ENCODE data around the gene EBF4.

Gene EBF4

DNA sequence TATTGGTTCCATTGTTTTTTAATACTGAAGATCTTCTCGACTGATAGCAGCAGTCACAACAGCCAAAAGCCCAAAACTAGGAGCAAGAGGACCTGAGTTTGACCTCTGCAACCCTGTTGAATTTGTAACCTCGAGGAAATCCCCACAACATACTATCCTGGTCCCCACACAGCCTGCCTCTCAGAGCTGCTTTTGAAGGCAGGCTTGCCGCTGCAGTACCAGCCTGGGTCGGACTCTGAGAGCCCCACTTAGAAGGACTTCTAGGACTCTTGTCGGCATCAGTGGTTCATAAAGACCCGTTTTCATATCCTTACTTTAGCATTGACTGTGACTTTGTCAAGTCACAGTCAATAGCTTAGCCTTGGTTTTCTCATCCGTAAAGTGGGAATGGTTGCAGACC, 49.3 kb downstream of the EBF4 start:
- Histone ChIP-seq H3K4me1 (ENCODE audit: control insufficient read depth in 2 of 2, insufficient read depth in 2 of 2, low read length in 2 of 2) (no peaks in the 10 kb centered on the region), H3K27me3 (ENCODE audit: control insufficient read depth in 2 of 2, insufficient read depth in 2 of 2, low read length in 2 of 2) (peaks cover 0 to 4% of the 10 kb centered on the region in 2 donors), H3K4me3 (ENCODE audit: low read length in 2 of 2) (no peak overlapping the region), H3K9ac (ENCODE audit: low read depth in 1 of 2, low read length in 2 of 2) (no peak overlapping the region), H3K9me3 (ENCODE audit: control insufficient read depth in 2 of 2, low read length in 2 of 2) (no peaks in the 10 kb centered on the region), H3K27ac (ENCODE audit: low read depth in 2 of 2, low read length in 2 of 2) (no peak overlapping the region), H3K36me3 (ENCODE audit: control insufficient read depth in 2 of 2, insufficient read depth in 2 of 2, low read length in 2 of 2) (no peaks in the 10 kb centered on the region)

DNA sequence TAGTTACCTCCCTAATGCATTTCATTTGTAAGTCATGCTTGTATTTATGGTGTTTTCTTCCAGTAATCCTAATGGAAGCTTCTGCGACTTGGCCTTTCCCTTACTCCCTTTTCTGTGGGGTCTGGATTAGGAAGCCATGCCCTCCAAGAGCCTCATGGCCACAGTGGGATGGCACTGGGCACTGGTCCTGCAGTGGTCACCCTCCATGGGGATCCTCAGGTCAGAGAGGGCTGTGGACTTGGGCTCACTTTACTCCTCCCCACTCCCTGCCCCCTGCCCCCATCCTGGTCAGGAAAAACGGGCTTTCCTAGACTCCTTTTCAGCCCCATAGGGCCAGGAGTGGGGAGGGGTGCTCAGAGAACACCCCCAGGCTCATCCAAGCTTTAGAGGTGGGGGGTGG, 49.9 kb downstream of the EBF4 start:
- H3K27me3 ChIP-seq (ENCODE audit: control insufficient read depth in 2 of 2, insufficient read depth in 2 of 2, low read length in 2 of 2), result peaks cover 0 to 4% of the 10 kb centered on the region in 2 donors
- no peaks in the 10 kb centered on the region for H3K4me1 ChIP-seq (ENCODE audit: control insufficient read depth in 2 of 2, insufficient read depth in 2 of 2, low read length in 2 of 2)
- no peaks in the 10 kb centered on the region for H3K9me3 ChIP-seq (ENCODE audit: control insufficient read depth in 2 of 2, low read length in 2 of 2)
- no peak overlapping the region for H3K4me3 ChIP-seq (ENCODE audit: low read length in 2 of 2)
- H3K9ac ChIP-seq (ENCODE audit: low read depth in 1 of 2, low read length in 2 of 2), result no peak overlapping the region
- no peak overlapping the region for H3K27ac ChIP-seq (ENCODE audit: low read depth in 2 of 2, low read length in 2 of 2)
- H3K36me3 ChIP-seq (ENCODE audit: control insufficient read depth in 2 of 2, insufficient read depth in 2 of 2, low read length in 2 of 2), result no peaks in the 10 kb centered on the region

DNA sequence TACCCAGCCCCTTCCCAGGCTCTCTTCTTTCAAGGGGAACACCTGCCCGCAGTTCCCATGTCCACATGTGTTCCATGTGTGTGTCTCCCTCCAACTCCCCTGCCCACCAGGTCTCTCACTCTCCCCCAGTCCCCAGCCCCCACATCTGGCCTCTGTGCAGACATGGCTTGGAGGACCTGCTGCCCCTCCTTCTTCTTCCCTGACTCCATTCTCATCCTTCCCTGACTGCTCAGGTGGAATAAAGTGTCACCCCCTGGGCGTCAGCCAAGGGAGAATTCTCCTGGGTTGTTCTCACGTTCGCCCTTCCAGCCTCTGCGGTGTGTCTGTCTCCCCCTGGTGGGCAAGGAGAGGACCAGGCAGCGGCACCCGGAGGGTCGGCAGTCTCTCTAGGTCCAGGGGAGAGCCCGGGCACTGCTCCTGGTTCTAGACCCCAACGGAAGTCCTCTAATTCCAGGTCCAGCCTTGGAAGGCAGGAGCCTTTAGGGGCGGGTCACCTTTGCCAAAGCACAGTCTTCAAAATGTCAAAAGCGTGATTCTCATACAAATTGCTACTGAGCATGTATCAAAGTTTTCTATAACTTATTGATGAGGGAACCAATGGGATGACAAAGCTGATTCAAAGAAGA, 50.5 kb downstream of the EBF4 start:
- Histone ChIP-seq H3K4me1 (ENCODE audit: control insufficient read depth in 2 of 2, insufficient read depth in 2 of 2, low read length in 2 of 2) (no peaks in the 10 kb centered on the region), H3K27ac (ENCODE audit: low read depth in 2 of 2, low read length in 2 of 2) (no peak overlapping the region), H3K9ac (ENCODE audit: low read depth in 1 of 2, low read length in 2 of 2) (no peak overlapping the region), H3K36me3 (ENCODE audit: control insufficient read depth in 2 of 2, insufficient read depth in 2 of 2, low read length in 2 of 2) (no peaks in the 10 kb centered on the region), H3K4me3 (ENCODE audit: low read length in 2 of 2) (no peak overlapping the region), H3K27me3 (ENCODE audit: control insufficient read depth in 2 of 2, insufficient read depth in 2 of 2, low read length in 2 of 2) (peaks cover 0 to 4% of the 10 kb centered on the region in 2 donors), H3K9me3 (ENCODE audit: control insufficient read depth in 2 of 2, low read length in 2 of 2) (no peaks in the 10 kb centered on the region)

DNA sequence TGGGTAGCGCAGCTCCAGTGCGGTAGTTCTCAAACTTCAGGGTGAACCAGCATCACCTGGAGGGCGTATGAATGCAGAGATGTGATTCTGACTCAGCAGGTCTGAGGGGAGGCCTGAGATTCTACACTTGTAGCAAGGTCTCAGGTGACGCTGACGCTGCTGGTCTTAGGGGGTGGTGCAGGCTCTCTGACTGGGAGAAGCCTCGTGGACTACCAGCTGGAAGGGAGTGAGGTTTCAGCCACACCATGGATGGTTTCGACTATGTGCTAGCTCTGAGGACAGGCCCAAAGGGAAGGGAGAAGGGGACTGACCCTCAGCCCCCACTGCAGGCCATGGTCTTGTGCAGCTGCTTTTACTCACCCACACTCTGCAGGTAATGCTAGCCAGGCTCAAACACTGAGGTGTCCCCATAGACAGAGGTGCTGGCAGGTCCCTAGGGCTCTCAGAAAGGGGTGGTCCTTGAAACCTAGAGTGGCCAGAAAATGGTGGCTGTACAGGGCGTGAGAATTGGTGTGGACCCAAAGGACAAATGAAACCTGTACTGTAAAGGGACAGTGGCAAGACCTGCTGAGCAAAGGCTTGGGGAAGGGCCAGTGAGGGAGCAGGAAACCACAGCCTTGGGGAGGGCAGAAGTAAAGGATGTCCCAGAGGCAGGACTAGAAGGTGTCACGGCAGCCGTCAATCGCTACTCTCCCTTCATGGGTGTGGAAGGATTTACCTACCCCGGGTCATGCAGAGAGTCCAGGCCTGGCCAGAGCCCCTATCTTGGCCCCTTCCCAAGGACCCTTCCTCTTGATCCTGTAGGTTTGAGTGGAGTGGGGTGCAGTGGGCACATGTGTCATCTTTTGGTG, 52.7 kb downstream of the EBF4 start:
- Histone ChIP-seq H3K27me3 (ENCODE audit: control insufficient read depth in 2 of 2, insufficient read depth in 2 of 2, low read length in 2 of 2) (peaks cover 0 to 4% of the 10 kb centered on the region in 2 donors), H3K9me3 (ENCODE audit: control insufficient read depth in 2 of 2, low read length in 2 of 2) (no peaks in the 10 kb centered on the region), H3K9ac (ENCODE audit: low read depth in 1 of 2, low read length in 2 of 2) (no peak overlapping the region), H3K27ac (ENCODE audit: low read depth in 2 of 2, low read length in 2 of 2) (no peak overlapping the region), H3K4me1 (ENCODE audit: control insufficient read depth in 2 of 2, insufficient read depth in 2 of 2, low read length in 2 of 2) (peaks cover 0 to 4% of the 10 kb centered on the region in 2 donors), H3K36me3 (ENCODE audit: control insufficient read depth in 2 of 2, insufficient read depth in 2 of 2, low read length in 2 of 2) (no peaks in the 10 kb centered on the region), H3K4me3 (ENCODE audit: low read length in 2 of 2) (no peak overlapping the region)

DNA sequence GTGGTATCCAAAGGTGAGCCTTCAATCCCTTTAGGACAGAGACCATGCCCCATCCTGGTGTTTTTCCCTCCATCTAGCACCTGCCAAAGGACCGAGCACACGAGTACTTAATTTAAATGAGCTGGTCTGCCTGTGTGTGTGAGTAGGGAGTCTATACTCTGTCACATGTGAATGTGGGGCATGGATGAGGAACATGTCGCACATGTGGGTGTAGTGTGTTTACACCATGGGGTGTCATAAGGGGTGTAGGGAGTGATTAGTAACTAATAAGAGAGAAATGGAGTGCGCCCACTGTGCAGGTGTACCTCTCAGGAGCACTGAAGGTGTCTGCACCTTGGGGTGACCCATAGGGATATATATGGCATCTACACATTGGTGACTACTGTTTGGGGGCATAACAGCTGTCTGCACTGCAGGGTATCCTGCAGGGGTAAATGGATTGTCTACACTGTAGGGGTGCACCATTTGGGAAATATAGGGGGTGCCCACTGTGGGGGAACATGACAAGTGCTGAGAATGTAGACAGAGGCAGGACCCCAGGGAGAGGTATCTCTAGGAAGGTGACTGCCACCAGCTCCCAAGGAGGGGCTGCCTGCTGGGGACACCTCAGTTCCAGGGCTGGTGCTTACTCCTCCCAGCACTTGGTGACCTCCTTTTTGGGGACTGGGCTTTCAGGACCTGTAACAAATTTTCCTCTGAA, 53.5 kb downstream of the EBF4 start:
- Histone ChIP-seq H3K36me3 (ENCODE audit: control insufficient read depth in 2 of 2, insufficient read depth in 2 of 2, low read length in 2 of 2) (no peaks in the 10 kb centered on the region), H3K27me3 (ENCODE audit: control insufficient read depth in 2 of 2, insufficient read depth in 2 of 2, low read length in 2 of 2) (peaks cover 0 to 6% of the 10 kb centered on the region in 2 donors), H3K4me3 (ENCODE audit: low read length in 2 of 2) (no peak overlapping the region), H3K9ac (ENCODE audit: low read depth in 1 of 2, low read length in 2 of 2) (no peak overlapping the region), H3K4me1 (ENCODE audit: control insufficient read depth in 2 of 2, insufficient read depth in 2 of 2, low read length in 2 of 2) (peaks cover 5 to 12% of the 10 kb centered on the region in 2 donors), H3K27ac (ENCODE audit: low read depth in 2 of 2, low read length in 2 of 2) (no peak overlapping the region), H3K9me3 (ENCODE audit: control insufficient read depth in 2 of 2, low read length in 2 of 2) (no peaks in the 10 kb centered on the region)

DNA sequence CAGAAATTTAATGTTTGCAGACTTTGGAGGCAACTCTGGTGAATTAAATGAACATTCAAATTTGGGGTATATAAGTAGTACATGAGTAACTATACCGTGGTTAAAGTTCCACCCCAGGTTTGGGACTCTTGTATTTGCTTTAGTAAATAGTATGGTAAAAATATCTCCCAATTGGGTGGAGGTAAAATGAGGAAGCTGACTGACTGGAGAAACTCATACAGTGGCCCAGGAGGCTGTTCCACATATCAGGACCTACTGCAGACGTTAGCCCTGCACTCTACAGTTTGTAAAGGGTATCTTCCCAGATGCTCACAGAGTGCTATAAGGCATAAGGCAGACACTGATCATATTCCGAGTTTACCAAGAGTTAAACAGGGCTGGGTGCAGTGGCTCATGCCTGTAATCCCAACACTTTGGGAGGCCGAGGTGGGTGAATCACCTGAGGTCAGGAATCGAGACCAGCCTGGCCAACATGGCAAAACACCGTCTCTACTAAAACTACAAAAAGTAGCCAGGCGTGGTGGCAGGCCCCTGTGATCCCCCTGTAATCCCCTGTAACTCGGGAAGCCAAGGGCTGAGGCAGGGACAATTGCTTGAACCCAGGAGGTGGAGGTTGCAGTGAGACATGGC, 54.2 kb downstream of the EBF4 start:
- Histone ChIP-seq H3K4me3 (ENCODE audit: low read length in 2 of 2) (no peak overlapping the region), H3K9ac (ENCODE audit: low read depth in 1 of 2, low read length in 2 of 2) (no peak overlapping the region), H3K27ac (ENCODE audit: low read depth in 2 of 2, low read length in 2 of 2) (no peak overlapping the region), H3K4me1 (ENCODE audit: control insufficient read depth in 2 of 2, insufficient read depth in 2 of 2, low read length in 2 of 2) (peaks cover 5 to 15% of the 10 kb centered on the region in 2 donors), H3K27me3 (ENCODE audit: control insufficient read depth in 2 of 2, insufficient read depth in 2 of 2, low read length in 2 of 2) (peaks cover 0 to 6% of the 10 kb centered on the region in 2 donors), H3K36me3 (ENCODE audit: control insufficient read depth in 2 of 2, insufficient read depth in 2 of 2, low read length in 2 of 2) (no peaks in the 10 kb centered on the region), H3K9me3 (ENCODE audit: control insufficient read depth in 2 of 2, low read length in 2 of 2) (no peaks in the 10 kb centered on the region)

DNA sequence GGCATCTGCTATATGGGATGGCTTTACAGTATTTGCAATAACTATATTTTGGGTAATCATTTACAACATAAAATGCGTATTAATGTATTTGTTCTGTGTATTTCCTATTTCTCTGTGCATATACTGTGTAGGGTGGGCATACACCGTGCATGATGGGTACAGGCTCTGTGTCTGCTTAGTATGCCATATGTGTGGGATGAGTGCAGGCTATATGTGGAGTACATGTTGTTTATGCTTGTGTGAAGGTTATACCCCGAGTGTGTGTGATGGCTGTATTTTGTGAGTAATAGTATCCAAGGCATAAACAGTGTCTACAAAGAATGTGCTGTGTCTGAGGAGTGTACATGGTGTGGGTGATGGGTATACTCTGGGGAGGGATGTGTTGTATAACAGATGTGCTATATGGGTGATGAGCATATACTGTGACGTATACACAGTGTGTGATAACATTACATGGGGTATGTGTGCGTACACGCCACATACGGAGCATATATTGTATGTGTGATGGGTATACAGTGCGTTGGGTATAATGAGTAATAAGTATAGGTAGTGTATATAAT, 55.2 kb downstream of the EBF4 start:
- no peak overlapping the region for H3K27ac ChIP-seq (ENCODE audit: low read depth in 2 of 2, low read length in 2 of 2)
- no peak overlapping the region for H3K4me3 ChIP-seq (ENCODE audit: low read length in 2 of 2)
- H3K4me1 ChIP-seq (ENCODE audit: control insufficient read depth in 2 of 2, insufficient read depth in 2 of 2, low read length in 2 of 2), result peaks cover 15 to 18% of the 10 kb centered on the region in 2 donors
- no peaks in the 10 kb centered on the region for H3K36me3 ChIP-seq (ENCODE audit: control insufficient read depth in 2 of 2, insufficient read depth in 2 of 2, low read length in 2 of 2)
- H3K9ac ChIP-seq (ENCODE audit: low read depth in 1 of 2, low read length in 2 of 2), result no peak overlapping the region
- no peaks in the 10 kb centered on the region for H3K9me3 ChIP-seq (ENCODE audit: control insufficient read depth in 2 of 2, low read length in 2 of 2)
- peaks cover 0 to 6% of the 10 kb centered on the region in 2 donors for H3K27me3 ChIP-seq (ENCODE audit: control insufficient read depth in 2 of 2, insufficient read depth in 2 of 2, low read length in 2 of 2)

DNA sequence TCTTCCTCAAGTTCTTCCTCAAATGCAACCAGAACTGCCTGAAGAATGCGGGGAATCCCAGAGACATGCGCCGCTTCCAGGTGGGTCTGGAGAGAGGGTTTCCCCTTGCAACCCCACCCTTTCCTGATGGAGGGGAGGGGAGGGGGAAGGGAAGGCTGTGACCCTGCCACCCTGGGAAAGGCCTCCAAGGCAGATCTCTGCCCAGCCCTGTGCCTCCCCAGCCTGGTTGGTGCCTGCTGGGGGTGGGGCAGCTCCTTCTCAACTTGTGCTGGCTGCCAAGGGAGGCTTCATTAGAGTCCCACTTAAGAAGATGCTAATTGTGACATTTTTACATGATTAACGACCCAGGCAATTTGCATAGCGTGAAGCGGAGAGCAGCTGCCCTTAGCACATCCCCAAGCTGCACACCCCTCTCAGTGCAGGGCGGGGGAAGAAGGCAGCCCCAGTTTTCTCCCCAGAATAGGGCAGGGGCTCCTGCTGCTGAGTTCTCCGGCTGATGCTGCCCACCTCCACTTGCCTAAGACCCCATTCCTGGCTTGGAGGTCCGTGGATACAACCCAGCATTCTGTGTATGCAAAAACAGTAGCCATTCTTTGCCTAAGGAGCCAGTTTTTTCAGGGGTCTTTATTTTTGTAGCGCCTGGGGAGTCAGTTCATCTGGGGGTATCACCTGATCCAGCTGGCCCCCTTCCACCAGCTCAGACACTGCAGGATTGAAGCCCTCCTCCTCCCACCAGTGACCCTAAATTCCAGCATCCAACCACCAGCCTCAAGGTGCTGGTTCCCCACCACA, 56.2 kb downstream of the EBF4 start:
- Histone ChIP-seq H3K27me3 (ENCODE audit: control insufficient read depth in 2 of 2, insufficient read depth in 2 of 2, low read length in 2 of 2) (peaks cover 8 to 12% of the 10 kb centered on the region in 2 donors), H3K4me1 (ENCODE audit: control insufficient read depth in 2 of 2, insufficient read depth in 2 of 2, low read length in 2 of 2) (peaks cover 22% of the 10 kb centered on the region in 2 donors), H3K4me3 (ENCODE audit: low read length in 2 of 2) (no peak overlapping the region), H3K9ac (ENCODE audit: low read depth in 1 of 2, low read length in 2 of 2) (no peak overlapping the region), H3K27ac (ENCODE audit: low read depth in 2 of 2, low read length in 2 of 2) (no peak overlapping the region), H3K36me3 (ENCODE audit: control insufficient read depth in 2 of 2, insufficient read depth in 2 of 2, low read length in 2 of 2) (no peaks in the 10 kb centered on the region), H3K9me3 (ENCODE audit: control insufficient read depth in 2 of 2, low read length in 2 of 2) (no peaks in the 10 kb centered on the region)

DNA sequence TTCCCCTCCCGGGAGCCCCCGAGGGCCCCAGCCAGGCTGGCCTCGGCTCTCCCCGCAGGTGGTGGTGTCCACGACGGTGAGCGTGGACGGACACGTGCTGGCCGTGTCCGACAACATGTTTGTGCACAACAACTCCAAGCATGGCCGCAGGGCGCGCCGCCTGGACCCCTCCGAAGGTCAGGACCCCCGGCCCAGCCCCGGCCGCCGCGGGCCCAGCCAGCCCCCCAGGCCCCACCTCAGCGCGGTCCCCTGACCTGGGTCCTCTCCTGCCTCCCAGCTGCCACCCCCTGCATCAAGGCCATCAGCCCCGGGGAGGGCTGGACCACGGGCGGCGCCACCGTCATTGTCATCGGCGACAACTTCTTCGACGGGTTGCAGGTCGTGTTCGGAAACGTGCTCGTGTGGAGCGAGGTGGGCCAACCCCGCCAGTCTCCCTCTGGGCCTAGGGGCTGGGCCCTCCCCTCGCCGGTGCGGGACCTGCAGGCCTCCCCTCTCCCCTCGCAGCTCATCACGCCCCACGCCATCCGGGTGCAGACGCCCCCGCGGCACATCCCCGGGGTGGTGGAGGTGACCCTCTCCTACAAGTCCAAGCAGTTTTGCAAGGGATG, 56.9 kb downstream of the EBF4 start:
- Histone ChIP-seq H3K4me3 (ENCODE audit: low read length in 2 of 2) (no peak overlapping the region), H3K36me3 (ENCODE audit: control insufficient read depth in 2 of 2, insufficient read depth in 2 of 2, low read length in 2 of 2) (no peaks in the 10 kb centered on the region), H3K9ac (ENCODE audit: low read depth in 1 of 2, low read length in 2 of 2) (no peak overlapping the region), H3K4me1 (ENCODE audit: control insufficient read depth in 2 of 2, insufficient read depth in 2 of 2, low read length in 2 of 2) (peaks cover 22% of the 10 kb centered on the region in 2 donors), H3K27ac (ENCODE audit: low read depth in 2 of 2, low read length in 2 of 2) (no peak overlapping the region), H3K27me3 (ENCODE audit: control insufficient read depth in 2 of 2, insufficient read depth in 2 of 2, low read length in 2 of 2) (peaks cover 8 to 13% of the 10 kb centered on the region in 2 donors), H3K9me3 (ENCODE audit: control insufficient read depth in 2 of 2, low read length in 2 of 2) (no peaks in the 10 kb centered on the region)
